ENCODE data around the gene SORCS1. TPM values are rescaled to one million over a fixed set of nuclear protein-coding genes. Genes with fewer than 3 reads are reported as not detected.

The SORCS1 gene
- total RNA-seq, 1 donor from 2014 or later = 2.9 TPM

DNA sequence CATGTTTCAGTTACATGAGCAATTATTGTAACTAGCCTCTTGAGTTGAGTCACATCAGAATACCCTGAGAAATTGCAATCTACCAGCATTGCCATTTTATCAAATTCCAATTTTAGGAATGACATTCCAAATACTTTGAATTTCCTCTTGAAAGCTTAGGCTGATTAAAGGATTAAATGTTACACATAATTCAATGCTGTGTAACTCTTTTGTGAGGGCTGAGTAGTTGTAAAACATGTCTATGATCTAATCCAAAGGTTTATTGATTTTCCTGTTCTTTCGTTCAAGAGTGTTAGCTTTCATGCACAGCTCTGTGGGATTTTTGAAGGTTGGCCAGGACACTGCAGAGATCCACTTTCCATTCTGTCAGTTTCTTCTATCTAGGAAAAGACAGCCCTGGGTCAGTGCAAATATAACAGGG, 193.1 kb downstream of the SORCS1 start:
- ATAC-seq = no peak
- intact Hi-C loops (cut with DNase I) = no loop called here
- DNase-seq (ENCODE audit: missing footprints) = no peak

DNA sequence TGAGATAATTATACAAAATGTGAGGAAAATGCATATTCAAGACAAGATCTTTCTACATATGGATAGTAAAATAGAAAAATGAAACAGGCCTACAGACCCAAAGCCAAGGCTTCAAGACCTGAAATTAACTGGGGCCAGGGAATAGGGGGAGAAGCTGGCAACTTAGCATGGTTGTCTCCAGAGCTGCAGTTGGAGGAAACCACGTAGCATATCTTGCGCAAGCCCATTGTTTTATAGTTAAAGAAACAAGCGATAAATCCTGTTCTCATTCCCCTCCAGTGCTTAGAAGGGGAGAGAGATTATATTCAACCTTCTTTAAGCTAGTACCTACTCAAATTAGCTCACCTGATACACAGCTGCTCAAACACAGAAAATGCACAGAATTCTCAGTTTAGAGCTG, 197.1 kb downstream of the SORCS1 start:
- no peak for DNase-seq (ENCODE audit: missing footprints)
- ATAC-seq = no peak
- intact Hi-C loops (cut with DNase I) = no loop called here

DNA sequence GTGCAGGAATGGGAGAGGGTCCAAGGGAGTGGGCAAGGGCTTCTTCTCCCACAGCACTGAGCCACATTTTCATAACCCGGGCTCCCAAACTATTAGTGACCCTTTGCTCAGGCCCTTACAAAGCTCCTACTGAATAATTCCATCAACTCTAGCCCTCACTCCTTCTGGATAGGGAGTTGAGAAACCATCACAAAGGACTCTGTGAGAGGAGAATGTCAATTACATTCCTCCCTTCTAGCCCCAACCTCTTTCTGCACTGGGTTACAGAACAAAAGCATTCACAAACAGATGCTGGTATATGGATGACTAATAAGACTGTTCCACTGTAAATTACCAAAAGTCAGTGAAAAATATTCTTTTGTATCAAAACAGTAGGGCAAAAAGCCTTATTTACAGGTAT, 203.7 kb downstream of the SORCS1 start:
- intact Hi-C loops (cut with DNase I) = no loop called here
- no peak for ATAC-seq
- no peak for DNase-seq (ENCODE audit: missing footprints)

- intact Hi-C loops (cut with DNase I) = no loop called here
- DNase-seq (ENCODE audit: missing footprints) (no peak), ATAC-seq (no peak)
Measured at GRCh38 chr10:106959521-106959920, 205.0 kb downstream of the SORCS1 start.

DNA sequence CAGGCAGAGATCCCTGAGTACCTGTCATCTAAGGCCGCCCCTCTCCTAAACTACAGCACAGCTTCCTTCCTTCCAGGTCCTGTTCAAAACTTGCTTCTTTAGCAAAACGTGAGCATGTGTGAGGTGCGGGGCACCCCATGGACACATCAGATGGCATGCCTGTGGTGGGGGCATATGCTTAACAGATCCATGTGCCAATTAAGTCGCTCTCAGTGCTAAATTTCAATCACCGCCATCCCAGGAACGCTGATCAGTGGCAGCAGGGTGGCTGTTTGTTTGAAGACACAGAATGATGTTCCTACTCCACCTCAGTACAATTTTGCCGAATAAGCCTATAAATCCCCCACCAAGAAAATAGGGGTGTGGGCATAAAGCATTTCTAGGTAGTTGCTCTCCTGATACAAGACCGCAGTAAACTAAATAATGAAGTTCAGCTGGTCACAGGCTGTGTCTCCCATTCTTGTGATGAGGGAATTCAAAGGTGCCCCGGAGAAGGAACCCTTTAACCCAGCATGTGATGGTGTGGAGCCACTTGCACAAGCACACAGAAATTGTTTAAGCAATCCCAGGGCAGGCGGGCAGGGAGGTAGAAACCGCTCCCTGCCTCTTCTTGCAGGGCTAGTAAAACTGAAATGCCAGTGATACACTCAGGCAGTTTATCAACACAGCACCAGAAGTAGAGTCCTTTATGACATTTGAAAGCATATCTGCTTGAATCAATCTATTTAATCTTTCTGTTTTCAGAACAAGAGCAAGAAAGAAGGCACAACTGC, 205.7 kb downstream of the SORCS1 start:
- DNase-seq (ENCODE audit: missing footprints) = no peak
- intact Hi-C loops (cut with DNase I) = no loop called here
- ATAC-seq = peak; percentile 43

GRCh38 chr10:106957823-106958588, 206.5 kb downstream of the SORCS1 start:
- ATAC-seq (peak; percentile 60), DNase-seq (ENCODE audit: missing footprints) (no peak)
- intact Hi-C loops (cut with DNase I) = no loop called here

GRCh38 chr10:106956216-106956915, 208.1 kb downstream of the SORCS1 start:
- ATAC-seq = no peak
- intact Hi-C loops (cut with DNase I) = no loop called here
- DNase-seq (ENCODE audit: missing footprints) = no peak

DNA sequence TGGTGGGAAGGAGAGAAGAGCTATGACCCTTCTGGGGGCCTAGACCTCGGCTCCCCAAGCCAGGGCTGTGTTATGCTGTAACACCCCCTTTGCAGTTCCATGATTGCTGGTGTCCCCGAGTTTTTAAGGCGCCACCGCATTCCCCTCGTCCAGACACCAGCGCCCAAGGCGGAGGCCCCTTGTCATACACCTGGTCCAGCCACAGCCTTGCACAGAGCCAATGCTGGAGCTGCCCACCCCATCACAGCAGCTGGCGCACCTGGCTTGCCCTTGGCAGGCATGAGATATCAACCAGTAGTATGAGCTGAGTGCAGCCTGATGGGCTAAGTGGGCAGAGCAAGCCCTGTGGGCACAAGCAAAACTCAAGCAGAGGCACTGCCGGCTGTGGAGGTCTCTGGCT, 209.4 kb downstream of the SORCS1 start:
- DNase-seq (ENCODE audit: missing footprints) (no peak), ATAC-seq (no peak)
- intact Hi-C loops (cut with DNase I) = no loop called here

DNA sequence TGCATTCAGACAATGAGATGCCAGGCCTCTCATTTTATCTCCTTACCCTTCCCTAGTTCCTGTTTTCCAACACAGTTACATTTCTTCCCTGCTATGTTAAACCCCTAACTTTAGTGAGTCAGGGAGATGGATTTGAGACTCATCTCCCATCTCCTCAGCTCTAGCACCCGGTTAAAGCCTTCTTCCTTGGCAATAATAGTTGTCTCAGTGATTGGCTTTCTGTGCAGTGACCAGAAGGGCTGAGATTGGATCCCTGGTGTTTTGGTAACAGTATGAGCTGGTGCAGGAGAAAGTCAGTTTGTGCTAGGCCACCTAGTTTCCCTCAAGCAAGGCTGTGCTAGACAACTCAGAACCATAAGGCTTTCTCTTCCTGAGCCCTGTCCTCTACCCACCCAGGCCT, 212.5 kb downstream of the SORCS1 start:
- DNase-seq (ENCODE audit: missing footprints) (no peak), ATAC-seq (no peak)
- intact Hi-C loops (cut with DNase I) = no loop called here

DNA sequence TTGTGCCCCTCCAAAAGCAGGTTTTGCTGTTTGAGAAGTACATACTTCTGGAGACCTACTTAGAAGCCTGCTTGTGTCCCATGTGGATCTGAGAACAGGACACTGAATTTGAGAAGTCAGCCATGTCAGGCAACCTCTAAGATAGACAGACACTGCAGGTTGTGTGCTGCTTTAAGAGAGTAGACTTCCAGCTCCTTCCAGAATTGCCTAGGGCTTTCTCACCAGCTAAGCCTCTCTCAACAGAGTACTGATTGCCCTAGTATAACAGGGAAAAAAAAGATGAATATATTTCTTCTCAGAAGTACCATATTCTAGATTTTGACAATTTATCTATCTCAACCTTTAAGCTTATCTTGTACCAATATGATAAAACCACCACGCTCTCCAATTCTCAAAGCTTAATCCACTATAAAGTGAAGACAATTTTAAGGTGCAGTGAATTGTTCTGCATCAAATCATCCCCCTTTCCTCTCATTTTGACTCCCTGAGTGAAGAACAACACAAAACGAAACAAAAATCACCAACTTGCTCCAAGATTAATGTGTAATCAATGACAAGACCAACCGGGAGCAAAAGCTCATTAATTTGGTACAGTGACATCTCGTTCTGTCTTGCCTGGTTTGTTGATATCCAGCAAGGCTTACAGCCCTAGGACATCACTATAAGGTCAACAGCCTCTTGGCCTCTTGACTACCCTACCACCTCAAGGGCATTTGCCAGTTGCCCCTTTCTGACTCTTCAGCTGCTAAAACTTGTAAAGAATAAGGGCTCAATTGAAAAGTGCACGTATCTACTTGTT, 214.6 kb downstream of the SORCS1 start:
- intact Hi-C loops (cut with DNase I) = no loop called here
- DNase-seq (ENCODE audit: missing footprints) (no peak), ATAC-seq (no peak)

- intact Hi-C loops (cut with DNase I) = no loop called here
- ATAC-seq (no peak), DNase-seq (ENCODE audit: missing footprints) (no peak)
Measured at GRCh38 chr10:106947643-106948042, 216.9 kb downstream of the SORCS1 start.

DNA sequence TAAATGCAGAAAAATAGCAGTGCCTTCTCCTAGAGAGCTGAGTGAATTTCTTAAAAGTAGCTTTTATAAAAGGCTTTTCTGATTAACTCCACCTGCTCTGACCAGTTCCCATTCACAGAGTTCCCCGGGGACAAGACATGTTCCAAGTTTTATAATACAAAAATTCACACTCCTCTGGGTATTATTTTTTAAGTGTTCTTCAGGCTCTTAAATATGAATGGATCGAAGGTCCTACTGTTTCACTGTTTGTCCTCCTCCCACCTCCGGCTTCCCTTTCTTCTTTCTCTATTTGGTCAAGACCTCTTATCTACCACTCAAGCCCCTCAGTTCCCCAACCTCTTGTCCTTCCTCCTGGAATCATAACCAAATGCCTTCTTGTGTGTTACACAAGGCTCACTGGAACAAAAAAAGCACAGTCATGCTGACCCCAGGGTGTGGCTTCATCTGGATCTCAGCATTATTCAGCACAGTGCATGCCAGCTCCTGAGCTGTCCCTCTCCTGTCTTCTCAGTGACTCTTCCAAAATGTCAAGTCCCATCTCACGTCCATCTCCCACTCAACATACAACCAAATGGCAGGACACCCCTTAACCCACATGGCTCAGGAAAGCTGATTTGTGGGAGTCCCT, 222.4 kb downstream of the SORCS1 start:
- ATAC-seq (peak; percentile 86), DNase-seq (ENCODE audit: missing footprints) (no peak)
- intact Hi-C loops (cut with DNase I) = no loop called here

GRCh38 chr10:106941297-106942034, 223.0 kb downstream of the SORCS1 start:
- ATAC-seq (no peak), DNase-seq (ENCODE audit: missing footprints) (no peak)
- intact Hi-C loops (cut with DNase I) = no loop called here

GRCh38 chr10:106938513-106938912, 226.0 kb downstream of the SORCS1 start:
- intact Hi-C loops (cut with DNase I) = no loop called here
- DNase-seq (ENCODE audit: missing footprints) (no peak), ATAC-seq (no peak)

DNA sequence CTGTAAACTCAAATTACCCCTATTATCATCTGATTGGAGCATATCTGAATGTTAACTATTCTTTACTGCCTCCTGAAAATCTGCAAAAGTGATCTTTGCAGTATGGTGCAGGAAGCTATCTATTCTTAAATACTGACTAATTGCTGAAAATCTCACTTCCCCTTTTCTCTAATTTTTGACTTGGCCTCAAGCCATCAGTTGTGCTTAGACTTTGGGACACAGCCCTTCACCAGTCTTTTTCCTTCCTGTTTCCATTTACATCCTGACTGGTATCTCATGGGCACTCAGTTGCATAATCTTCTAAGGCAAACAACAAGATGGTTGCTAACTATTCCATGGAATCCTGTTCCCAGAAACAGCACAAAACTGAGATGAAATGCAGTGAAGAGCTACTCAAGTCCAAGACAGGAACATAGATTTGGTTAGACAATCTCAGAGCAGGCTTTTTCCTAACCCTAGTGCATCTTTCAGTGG, 228.5 kb downstream of the SORCS1 start:
- ATAC-seq (peak; percentile 20), DNase-seq (ENCODE audit: missing footprints) (no peak)
- intact Hi-C loops (cut with DNase I) = no loop called here

- ATAC-seq (no peak), DNase-seq (ENCODE audit: missing footprints) (no peak)
- intact Hi-C loops (cut with DNase I) = no loop called here
Measured at GRCh38 chr10:106931853-106932249, 232.7 kb downstream of the SORCS1 start.

DNA sequence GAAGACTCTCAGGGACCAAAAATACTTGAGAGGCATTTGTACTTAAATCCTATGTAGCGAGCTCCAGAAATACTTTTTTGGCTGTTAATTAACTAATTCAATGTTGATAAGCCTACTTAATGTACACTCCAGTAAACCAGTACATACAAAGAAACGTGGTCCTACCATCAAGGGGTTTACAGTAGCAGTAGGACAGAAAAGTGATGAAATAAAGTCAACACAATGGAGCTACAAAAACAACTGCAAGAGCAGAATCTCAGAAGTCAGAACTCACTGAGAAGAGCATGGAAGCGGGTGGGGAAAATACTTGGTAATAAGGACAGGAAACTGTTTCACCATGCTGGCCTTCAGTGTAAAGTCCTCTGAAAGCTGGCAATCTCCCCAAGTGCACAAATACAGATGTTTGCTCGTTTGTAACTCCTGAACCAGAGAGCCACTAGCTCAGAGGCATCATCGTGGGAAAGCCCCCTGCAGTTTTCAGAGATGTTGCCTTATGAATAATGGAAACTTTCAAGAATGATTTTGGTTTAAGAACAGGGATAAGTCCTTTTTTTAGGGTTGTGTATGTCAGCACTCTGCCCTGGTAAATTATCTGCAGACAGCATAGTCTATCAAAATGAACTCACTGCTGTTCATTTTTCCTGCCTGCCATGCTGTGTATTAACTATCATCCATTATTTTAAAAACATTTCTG, 233.2 kb downstream of the SORCS1 start:
- no peak for DNase-seq (ENCODE audit: missing footprints)
- ATAC-seq = peak; percentile 56
- intact Hi-C loops (cut with DNase I) = no loop called here
